Measurements from ENCODE around the gene STRIP1. TPM values are rescaled to one million over a fixed set of nuclear protein-coding genes. Genes with fewer than 3 reads are reported as not detected.
A peak's percentile ranks its signal among the peaks of the same experiment; 100 is the strongest.

Gene STRIP1
- total RNA-seq, 1 experiment from 2014 or later = 41.0 TPM

GRCh38 chr1:110057963-110058518 lies 23.6 kb downstream of the STRIP1 start:
- Histone ChIP-seq H3K4me3 (no peak overlapping the region), H3K27me3 (no peaks in the 10 kb centered on the region), H3K36me3 (peaks cover 87% of the 10 kb centered on the region), H3K9me3 (no peaks in the 10 kb centered on the region)
- no peak for DNase-seq

GRCh38 chr1:110058591-110058990 lies 24.2 kb downstream of the STRIP1 start:
- Histone ChIP-seq H3K27me3 (no peaks in the 10 kb centered on the region), H3K9me3 (no peaks in the 10 kb centered on the region), H3K36me3 (peaks cover 85% of the 10 kb centered on the region), H3K4me3 (no peak overlapping the region)
- no peak for DNase-seq

DNA sequence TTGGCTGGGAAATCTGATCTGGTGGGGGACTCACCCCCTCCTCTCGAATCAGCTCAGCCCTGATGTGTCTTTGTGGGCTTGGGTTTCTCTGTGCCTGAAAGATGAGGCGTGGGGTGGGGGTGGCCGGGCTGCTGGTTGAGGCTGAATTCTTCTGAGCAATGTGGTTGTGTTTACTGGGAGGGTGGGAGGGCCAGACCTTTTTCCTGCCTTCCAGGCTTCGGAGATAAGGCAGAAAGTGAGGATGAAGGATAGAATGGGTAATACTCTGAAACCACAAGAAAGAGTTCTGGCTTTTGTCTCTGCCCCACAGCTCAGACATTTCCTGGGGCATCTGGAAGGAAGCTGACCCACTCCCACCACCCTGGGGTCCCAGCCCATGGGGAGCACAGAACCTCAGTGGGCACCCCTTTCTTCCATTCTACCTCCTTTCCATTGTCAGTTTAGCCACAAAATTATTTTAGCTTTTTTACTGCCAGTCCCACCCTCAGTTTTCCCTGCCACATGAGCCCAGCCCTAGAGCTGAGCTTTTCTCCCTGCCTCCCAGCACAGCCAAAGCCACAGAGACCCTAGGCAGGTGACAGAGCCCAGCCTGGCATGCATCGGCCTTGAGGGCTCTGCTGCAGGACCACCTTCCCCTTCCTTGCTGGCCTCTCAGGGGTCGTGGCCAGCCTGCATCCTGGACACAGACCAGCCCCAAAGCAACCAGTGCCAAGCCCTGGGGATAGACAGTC lies 24.9 kb downstream of the STRIP1 start:
- Histone ChIP-seq H3K4me3 (no peak overlapping the region), H3K36me3 (peaks cover 78% of the 10 kb centered on the region), H3K27me3 (no peaks in the 10 kb centered on the region), H3K9me3 (no peaks in the 10 kb centered on the region)
- DNase-seq = no peak

GRCh38 chr1:110060034-110060661 lies 25.7 kb downstream of the STRIP1 start:
- Histone ChIP-seq H3K4me3 (no peak overlapping the region), H3K27me3 (no peaks in the 10 kb centered on the region), H3K36me3 (peaks cover 78% of the 10 kb centered on the region), H3K9me3 (no peaks in the 10 kb centered on the region)
- DNase-seq = peak; percentile 74

- Histone ChIP-seq H3K4me3 (no peak overlapping the region), H3K27me3 (no peaks in the 10 kb centered on the region), H3K36me3 (peaks cover 76% of the 10 kb centered on the region), H3K9me3 (no peaks in the 10 kb centered on the region)
- no peak for DNase-seq
These were observed 26.2 kb downstream of the STRIP1 start for GRCh38 chr1:110060662-110061060.

DNA sequence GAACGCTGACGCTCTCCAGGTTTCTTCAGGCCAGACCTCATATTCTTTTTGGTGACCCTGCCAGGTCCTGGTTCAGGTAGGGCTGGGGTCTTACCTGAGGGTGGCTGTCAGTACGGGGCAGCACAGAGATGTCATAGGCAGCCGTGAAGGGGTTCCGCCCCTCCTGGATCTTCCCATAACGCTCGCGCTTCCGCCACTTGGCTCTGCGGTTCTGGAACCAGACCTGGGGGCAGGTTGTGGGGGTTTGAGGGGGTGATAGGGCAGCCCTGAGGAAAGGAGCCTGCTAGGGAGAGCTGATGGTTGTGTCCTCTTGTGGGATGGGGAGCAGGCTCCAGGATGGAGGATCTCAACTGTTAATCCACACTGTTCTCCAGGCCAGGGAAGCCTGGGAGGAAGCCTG lies 26.9 kb downstream of the STRIP1 start:
- Histone ChIP-seq H3K9me3 (no peaks in the 10 kb centered on the region), H3K27me3 (no peaks in the 10 kb centered on the region), H3K4me3 (no peak overlapping the region), H3K36me3 (peaks cover 75% of the 10 kb centered on the region)
- no peak for DNase-seq

GRCh38 chr1:110062612-110063011 lies 28.2 kb downstream of the STRIP1 start:
- DNase-seq = no peak
- Histone ChIP-seq H3K36me3 (peaks cover 75% of the 10 kb centered on the region), H3K9me3 (no peaks in the 10 kb centered on the region), H3K4me3 (no peak overlapping the region), H3K27me3 (no peaks in the 10 kb centered on the region)

GRCh38 chr1:110063781-110064180 lies 29.4 kb downstream of the STRIP1 start:
- Histone ChIP-seq H3K27me3 (no peaks in the 10 kb centered on the region), H3K4me3 (no peak overlapping the region), H3K9me3 (no peaks in the 10 kb centered on the region), H3K36me3 (peaks cover 75% of the 10 kb centered on the region)
- DNase-seq = no peak

- H3K27me3 ChIP-seq = no peaks in the 10 kb centered on the region
- H3K9me3 ChIP-seq = no peaks in the 10 kb centered on the region
- peaks cover 74% of the 10 kb centered on the region for H3K36me3 ChIP-seq
- DNase-seq = no peak
- H3K4me3 ChIP-seq = no peak overlapping the region
These were observed 30.3 kb downstream of the STRIP1 start for GRCh38 chr1:110064576-110065337.

- H3K36me3 ChIP-seq = peaks cover 63% of the 10 kb centered on the region
- H3K27me3 ChIP-seq = no peaks in the 10 kb centered on the region
- H3K4me3 ChIP-seq = no peak overlapping the region
- H3K9me3 ChIP-seq = no peaks in the 10 kb centered on the region
- peak; percentile 91 for DNase-seq
These were observed 31.4 kb downstream of the STRIP1 start for GRCh38 chr1:110065841-110066240.

- H3K4me3 ChIP-seq = no peak overlapping the region
- DNase-seq = no peak
- H3K36me3 ChIP-seq = peaks cover 47% of the 10 kb centered on the region
- H3K9me3 ChIP-seq = no peaks in the 10 kb centered on the region
- no peaks in the 10 kb centered on the region for H3K27me3 ChIP-seq
These were observed 33.1 kb downstream of the STRIP1 start for GRCh38 chr1:110067479-110067892.

DNA sequence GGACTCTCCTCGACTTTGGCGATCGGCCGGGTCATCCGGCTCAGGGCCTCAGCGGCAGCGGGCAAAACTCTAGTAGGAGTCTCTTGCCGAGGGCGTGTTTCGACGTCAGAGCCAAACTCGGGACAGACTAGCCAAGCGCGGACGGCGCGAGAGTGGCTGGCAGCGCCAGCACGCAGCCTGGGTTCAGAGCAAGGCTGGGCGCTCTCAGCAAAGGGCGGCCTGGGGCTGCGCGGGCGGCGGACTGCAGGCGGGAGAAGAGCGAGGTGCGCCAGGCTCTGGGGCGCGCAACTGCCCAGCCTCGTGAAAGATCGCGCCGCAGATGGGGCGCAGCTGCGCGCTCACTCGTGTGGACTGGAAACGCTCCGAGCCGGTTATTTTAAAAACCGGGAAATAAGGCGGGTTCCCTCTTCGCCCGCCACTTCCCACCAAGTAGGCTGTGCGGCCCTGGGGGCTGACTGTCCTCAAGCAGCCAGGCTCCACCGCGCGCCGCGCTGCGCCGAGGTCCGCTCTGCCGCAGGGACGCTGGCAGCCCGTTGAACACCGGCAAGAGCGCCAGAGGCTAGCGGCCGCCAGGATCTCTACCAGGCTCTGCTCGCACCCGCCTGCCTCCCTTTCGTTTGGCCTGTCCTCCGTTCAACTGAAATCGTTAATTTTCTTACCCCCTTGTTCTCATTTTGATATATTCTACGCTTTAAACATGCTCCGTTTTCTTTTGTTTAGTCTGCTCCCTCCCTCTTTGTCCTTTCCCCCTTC lies 33.6 kb downstream of the STRIP1 start:
- H3K4me3 ChIP-seq = no peak overlapping the region
- no peaks in the 10 kb centered on the region for H3K9me3 ChIP-seq
- no peak for DNase-seq
- H3K27me3 ChIP-seq = no peaks in the 10 kb centered on the region
- peaks cover 42% of the 10 kb centered on the region for H3K36me3 ChIP-seq

GRCh38 chr1:110068646-110069403 lies 34.4 kb downstream of the STRIP1 start:
- Histone ChIP-seq H3K36me3 (peaks cover 38% of the 10 kb centered on the region), H3K27me3 (no peaks in the 10 kb centered on the region), H3K9me3 (no peaks in the 10 kb centered on the region), H3K4me3 (peak overlapping the region; percentile 59)
- no peak for DNase-seq

- H3K36me3 ChIP-seq = peaks cover 35% of the 10 kb centered on the region
- H3K27me3 ChIP-seq = no peaks in the 10 kb centered on the region
- peak; percentile 54 for DNase-seq
- H3K9me3 ChIP-seq = no peaks in the 10 kb centered on the region
- peak overlapping the region; percentile 59 for H3K4me3 ChIP-seq
These were observed 35.2 kb downstream of the STRIP1 start for GRCh38 chr1:110069404-110070281.

GRCh38 chr1:110070282-110070669 lies 35.9 kb downstream of the STRIP1 start:
- peaks cover 28% of the 10 kb centered on the region for H3K36me3 ChIP-seq
- no peaks in the 10 kb centered on the region for H3K9me3 ChIP-seq
- no peaks in the 10 kb centered on the region for H3K27me3 ChIP-seq
- no peak for DNase-seq
- H3K4me3 ChIP-seq = peak overlapping the region; percentile 59

All from MG63 (cell line).